ENCODE data around the gene KRT9.
"Not testable (repeated sequence)": the region's sequence is repeated elsewhere in the genome, so short reads cannot be mapped to it uniquely, and the experiment has no call there.

KRT9 gene, protein sequence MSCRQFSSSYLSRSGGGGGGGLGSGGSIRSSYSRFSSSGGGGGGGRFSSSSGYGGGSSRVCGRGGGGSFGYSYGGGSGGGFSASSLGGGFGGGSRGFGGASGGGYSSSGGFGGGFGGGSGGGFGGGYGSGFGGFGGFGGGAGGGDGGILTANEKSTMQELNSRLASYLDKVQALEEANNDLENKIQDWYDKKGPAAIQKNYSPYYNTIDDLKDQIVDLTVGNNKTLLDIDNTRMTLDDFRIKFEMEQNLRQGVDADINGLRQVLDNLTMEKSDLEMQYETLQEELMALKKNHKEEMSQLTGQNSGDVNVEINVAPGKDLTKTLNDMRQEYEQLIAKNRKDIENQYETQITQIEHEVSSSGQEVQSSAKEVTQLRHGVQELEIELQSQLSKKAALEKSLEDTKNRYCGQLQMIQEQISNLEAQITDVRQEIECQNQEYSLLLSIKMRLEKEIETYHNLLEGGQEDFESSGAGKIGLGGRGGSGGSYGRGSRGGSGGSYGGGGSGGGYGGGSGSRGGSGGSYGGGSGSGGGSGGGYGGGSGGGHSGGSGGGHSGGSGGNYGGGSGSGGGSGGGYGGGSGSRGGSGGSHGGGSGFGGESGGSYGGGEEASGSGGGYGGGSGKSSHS

DNA sequence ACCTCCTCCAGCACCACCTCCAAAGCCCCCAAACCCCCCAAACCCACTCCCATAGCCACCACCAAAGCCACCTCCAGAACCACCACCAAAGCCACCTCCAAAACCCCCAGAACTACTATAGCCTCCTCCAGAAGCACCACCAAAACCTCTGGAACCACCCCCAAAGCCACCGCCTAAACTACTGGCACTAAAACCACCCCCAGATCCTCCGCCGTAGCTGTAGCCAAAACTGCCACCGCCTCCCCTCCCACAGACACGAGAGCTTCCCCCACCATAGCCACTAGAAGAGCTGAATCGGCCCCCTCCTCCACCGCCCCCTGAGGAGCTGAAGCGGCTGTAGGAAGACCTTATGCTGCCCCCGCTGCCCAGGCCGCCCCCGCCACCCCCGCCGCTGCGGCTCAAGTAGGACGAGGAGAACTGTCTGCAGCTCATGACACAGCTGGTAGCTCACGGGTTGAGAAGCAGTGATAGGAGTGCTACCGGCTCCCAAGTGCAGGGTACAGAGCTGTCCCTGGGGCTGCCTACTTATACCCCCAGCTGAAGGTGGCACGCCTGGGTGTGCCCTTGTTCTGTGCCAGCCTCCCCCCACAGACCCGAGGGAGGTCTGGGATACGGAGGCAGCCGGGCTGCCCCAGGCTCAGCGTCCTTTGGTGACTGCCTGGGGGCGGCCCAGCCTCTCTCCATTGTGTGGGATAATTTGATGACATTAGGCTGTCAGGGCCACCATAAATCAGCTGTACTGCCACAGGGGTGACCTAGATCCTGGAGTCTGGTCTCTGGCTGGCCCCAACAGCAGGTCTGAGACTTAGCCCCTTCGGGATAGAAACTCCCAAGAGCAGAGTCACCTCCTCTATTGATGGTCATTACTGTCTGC is at the start of gene KRT9:
Gene KRT9 (minus strand): TSS at position 499 of the 874 bp plus-strand sequence. CDS start 67 bp downstream, at position 432.
- DNase-seq (ENCODE audit: low spot score), result no peak

DNA sequence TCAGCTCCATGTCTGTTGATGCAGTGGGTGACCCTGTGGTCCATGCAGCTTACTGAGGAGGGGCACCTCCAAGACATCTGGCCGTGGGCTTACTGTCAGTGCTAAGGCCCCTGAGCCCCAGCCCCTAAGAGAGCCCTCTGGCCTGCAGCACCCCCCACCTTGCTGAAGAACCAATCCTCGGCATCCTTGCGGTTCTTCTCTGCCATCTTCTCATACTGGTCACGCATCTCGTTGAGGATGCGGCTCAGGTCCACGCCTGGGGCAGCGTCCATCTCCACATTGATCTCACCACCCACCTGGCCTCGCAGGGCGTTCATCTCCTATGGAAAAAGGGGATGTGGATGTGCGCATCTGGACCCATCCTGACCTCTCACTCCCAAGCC is 49.6 kb upstream of the KRT9 start:
- not testable (repeated sequence) for DNase-seq (ENCODE audit: low spot score)

DNA sequence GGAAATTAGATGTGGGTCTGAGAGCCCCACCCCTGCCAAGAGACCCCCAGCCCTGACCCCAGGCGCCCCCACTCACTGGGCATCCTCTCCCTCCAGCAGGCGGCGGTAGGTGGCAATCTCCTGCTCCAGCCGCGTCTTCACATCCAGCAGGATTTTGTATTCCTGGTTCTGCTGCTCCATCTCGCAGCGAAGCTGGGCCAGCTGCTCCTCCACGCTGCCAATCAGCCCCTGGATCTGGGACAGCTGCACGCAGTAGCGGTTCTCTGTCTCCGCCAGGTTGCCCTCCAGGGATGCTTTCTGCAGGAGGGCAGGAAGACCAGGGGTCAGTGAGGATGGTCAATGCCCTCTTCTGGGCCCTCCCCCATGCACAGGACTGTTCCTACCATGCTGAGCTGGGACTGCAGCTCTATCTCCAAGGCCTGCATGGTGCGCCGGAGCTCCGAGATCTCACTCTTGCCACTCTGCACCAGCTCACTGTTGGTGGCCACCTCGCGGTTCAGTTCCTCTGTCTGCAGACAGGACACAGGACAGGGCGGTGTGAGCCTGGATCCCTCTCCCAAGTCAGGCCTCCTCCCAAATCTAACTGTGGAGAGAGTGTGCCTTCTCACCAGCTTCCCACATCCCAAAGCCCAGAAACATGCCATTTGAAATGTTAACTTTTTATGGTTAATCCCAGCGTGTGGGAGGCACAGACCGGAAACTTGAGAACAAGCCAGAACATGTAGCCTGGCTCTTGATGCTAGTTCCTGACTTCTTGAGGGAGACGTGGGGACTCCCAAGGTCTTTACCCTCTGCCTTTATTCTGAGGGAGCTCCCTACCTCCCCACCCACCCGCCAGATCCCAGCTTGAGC is 49.0 kb upstream of the KRT9 start:
- no peak for DNase-seq (ENCODE audit: low spot score)

DNA sequence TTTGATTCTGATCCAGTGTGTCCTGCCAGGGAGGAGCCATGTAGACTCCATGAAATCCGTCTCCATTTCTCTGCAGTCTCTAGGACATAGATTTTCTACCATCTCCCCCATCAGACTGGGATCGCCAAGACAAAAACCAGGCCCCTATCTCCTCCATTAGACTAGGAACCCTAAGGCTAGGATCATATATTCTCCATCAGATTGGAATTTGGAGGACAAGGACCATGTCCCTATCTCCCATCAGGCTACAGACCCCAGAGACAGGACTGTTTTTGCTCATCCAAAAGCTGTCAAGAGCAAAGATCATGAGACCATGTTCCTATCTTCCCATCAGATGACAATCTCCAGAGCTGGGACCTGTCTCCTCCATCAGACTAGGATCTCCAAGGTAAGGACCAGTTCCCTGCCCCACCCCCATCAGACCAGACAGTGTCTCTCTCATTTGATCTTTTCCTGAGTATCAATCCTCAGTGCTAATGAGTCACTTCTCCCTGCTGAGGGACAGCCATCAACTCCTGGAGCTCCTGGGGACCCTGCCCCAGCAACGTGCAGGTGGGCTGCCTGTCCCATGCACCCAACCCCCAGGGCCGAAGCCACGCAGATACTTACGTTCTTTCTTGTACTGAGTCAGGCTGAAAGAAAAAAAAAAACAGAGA is 48.2 kb upstream of the KRT9 start:
- DNase-seq (ENCODE audit: low spot score), result not testable (repeated sequence)

DNA sequence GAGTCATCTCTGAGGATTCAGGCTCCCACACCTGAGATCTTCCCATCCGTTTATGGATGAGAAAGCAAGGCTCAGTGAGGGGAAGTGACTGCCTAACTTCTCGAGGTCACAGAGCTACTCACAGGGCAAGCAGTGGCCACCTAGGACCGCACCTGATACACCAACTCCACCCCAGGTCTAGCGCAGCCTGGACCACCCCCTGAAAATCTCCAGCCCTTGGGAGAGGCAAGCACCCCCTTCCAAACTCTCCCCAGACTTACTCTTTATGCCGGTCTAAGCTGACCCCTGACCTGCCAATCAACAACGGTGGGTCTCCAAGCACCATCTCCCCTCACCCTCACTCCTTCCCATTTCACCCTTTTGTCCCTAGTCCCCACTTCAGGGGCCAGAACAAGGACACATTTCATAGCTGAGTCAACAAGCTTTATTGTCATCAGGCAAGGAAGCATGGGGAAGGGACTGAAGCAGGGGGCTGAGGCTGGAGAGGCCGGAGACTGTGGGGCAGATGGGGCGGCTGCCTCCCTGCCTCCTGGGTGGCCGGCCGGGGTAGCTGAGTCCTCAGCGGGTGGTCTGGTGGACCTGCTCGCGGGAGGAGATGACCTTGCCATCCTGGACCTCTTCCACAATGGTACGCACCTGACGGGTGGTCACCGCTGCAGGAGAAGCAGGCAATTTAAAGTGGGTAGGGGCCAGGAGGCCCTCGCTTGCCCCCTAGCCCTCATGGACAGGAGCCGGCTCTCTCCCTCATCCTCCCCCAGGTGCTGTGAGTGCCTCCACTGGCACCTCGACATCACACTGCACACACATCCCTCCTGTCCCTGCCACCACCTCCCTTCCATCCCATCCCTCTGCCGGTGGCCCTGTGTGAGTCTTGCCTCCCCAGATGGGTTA is 47.4 kb upstream of the KRT9 start:
- DNase-seq (ENCODE audit: low spot score), result no peak

DNA sequence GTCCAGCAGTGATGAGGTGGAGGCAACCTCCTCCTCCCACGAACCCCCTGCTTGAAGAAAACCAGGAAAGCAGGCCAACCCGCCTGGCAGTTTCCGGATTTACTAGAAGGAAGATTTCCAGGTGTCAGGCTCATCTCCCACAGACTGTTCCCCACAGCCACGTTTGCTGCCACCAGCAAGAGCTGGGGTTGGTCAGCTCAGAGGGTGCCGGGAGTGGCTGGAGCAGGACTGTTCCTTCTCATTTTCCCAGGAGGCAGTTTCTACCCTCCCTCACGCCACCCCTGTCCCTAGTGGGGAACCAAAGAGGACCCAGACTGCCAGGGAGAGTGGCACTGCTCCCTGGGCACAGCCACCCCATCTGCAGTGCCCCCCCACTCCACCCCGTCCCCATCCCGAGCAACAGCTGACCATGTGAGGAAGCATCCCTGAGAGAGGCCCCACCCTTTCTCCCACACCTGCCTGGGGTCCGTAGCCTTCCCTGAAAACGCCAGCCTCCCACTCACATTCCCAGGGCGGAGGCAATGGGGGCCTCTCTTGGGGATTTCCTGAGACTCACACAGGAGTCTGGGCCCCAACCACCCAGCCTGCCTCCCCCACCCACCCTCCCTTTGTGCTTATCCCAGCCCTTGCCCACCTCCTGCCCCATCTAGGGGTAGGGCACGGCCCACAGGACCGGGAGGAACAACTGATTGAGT is 46.6 kb upstream of the KRT9 start:
- DNase-seq (ENCODE audit: low spot score), result no peak

DNA sequence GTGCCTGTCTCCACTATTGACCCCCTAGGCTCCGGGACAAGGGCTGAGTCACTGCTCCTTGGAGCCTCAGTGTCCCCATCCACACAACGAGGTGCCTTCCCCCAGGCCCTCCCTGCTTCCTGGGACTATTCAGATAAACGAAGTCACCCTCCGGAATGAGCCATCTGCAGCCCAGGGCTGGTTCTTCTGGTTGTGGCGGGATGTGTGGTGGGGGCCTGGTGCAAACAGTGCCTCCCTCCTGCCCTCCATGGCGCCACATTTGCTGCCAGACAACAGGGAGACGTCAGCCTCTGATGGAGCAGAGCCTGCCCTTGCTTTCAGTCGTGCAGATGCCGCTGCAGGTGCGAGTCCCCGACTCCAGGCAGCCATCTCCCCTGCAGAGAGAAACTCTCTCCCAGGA is 45.8 kb upstream of the KRT9 start:
- no peak for DNase-seq (ENCODE audit: low spot score)

DNA sequence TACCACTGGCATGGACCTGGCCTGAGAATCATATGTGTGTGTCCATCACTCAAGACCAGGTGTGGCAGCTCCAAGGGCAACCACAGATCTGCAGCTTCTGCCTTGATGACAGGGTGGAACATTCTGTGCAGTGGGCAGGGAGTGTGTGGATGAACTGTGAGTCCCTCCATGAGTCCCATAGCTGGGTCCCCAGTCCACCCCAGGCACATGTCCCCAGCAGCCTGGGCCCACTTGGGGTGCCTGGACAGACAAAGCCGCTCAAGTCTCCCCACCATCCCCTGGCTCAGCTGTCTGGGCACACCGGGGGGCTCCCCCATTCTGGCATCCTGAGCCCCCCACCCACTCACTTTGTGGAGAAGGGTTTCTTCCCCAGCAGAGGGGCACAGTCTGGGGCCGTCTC is 45.3 kb upstream of the KRT9 start:
- no peak for DNase-seq (ENCODE audit: low spot score)

DNA sequence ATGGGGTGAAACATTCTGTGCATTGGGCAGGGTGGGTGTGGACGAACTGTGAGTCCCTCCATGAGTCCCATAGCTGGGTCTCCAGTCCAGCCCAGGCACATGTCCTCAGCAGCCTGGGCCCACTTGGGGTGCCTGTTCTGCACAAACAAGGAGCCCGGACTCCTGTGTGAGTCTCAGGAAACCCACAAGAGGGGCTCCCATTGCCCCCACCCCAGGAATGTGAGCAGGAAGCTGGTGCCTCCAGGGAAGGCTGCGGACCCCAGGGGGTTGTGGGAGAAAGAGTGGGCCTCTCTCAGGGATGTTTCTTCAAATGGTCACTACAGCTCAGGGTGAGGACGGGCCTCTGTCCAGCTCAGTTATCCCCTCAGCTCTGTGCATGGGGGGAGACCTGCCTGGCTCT is 44.6 kb upstream of the KRT9 start:
- DNase-seq (ENCODE audit: low spot score), result not testable (repeated sequence)

DNA sequence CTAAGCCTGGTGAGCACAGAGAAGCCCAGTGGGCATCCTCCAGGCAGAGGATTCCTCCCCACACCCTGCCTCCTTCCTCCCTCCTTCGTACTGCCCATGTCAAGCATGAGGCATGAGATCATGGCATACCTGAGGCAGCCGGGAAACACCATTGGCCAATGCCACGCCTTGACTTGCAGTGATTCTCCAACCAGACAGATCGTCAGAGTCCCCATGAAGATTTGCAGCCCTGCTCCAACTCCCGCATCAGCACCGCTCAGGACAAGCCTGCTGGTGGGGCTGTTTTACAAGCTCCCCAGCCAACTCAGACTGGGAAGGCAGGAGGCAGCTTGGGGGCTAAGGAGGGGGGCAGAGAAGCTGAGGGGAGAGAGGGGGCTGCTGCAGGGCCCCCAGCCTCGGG is 43.6 kb upstream of the KRT9 start:
- no peak for DNase-seq (ENCODE audit: low spot score)

DNA sequence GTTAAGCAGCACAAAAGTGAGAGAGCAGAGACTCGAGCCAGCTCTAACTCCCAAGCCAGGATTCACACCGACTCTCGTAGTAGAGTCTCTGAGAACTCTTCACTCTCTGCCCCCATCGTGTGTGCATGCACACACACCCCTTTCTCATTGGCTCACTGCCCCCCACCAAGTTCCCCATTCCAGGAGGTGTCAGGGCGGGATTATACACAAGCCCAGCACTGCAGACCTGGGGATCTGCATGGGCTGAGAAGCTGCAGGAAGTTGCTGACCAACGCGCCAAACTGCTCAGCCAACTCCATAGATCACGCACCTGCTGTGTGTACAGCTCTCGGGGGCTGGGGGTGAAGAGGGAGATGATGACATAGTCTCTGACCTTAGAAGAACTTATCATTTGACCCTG is 42.9 kb upstream of the KRT9 start:
- DNase-seq (ENCODE audit: low spot score), result not testable (repeated sequence)

DNA sequence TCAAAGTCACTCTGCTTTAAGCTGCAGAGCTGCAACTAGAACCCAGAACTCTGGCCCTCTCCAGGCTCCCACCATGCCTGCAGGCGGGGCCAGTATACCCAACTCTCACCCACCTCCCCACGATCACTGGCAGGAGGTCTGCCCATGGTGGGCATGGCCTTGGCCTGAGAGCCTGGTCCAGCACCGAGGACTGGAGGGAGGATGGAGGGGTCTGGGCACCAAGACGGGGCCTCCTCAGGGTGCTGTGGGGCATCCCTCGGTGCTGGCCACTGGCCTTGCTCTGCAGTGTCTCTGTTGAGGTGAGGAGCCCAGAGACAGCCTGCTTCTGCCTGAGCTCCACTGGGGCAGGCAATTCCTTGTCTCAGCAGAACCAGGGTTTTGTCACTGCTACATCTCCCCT is 42.2 kb upstream of the KRT9 start:
- DNase-seq (ENCODE audit: low spot score), result no peak

DNA sequence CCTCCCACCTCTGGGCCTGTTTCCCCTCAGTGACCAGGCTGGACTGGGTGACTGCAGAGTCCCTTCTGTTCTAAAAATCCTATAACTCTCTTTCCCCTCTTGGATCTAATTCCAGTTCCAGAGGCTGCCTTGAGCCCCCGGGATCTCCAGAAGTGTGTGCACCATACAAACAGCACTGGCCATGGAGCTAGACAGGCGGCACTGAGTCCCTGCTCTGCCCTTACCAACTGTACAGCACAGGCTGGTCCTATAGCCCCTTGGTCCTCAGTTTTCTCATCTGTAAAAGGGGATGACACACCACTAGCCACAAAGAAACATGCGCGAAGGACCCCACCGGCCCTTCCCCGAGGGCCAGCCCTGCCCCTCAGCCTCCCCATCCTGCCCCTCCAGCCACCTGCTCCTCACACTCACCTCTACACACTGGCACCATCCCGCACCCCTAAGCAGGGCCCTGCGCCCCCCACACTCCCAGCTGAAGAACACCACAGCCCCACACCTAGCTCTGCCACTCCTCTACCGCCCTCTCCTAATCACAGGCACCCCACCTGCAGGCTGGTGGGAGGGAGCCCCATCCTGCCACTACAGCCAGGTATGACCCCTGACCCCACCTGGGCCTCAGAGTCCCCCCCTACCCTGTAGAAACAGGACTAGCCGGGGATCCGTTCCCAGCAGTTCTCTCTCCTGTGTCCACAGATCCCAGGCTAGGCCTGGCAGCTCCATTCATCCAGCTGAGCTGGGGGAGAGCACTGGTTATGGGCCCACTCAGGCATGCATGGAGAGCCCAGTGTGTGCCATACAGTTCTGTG is 41.6 kb upstream of the KRT9 start:
- DNase-seq (ENCODE audit: low spot score), result no peak

DNA sequence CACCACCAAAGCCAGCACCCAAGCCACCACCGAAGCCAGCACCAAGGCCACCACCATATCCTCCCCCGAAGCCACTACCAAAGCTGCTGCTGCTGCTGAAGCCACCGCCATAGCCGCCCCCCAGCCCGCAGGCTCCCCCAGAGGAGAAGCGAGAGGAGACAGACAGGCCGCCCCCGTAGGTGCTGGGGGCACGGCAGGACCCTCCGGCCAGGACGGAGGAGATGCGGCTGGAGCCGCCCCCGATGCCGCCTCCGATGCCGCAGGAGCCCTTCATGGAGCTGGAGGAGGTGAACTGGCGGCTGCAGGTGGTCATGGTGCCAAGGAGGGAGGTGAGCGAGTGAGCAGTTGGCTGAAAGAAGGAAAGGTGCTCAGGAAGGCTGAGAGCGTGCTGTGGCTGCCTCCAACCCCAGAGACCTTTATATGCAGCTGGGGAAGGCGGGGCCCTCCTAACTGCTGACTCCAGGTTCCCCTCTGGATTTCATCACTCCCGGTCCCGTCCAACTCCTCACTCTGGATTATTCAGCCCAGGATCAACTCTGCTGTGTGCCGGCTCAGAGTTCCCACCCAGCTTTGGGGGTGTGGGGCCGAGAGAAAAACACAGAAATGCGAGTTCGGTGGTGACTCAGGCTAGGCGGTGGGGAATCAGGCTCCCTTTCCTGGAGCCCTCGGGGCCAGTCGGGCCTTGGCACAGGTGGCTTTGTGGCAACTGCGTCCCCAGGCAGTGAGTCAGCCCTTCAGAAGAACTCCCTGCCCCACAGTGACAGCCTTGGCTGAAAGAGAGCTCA is 40.7 kb upstream of the KRT9 start, which contains the start of gene KRT16:
Gene KRT16 (minus strand): TSS at position 392 of the 785 bp plus-strand sequence. CDS start 79 bp downstream, at position 313.
- DNase-seq (ENCODE audit: low spot score), result not testable (repeated sequence)

DNA sequence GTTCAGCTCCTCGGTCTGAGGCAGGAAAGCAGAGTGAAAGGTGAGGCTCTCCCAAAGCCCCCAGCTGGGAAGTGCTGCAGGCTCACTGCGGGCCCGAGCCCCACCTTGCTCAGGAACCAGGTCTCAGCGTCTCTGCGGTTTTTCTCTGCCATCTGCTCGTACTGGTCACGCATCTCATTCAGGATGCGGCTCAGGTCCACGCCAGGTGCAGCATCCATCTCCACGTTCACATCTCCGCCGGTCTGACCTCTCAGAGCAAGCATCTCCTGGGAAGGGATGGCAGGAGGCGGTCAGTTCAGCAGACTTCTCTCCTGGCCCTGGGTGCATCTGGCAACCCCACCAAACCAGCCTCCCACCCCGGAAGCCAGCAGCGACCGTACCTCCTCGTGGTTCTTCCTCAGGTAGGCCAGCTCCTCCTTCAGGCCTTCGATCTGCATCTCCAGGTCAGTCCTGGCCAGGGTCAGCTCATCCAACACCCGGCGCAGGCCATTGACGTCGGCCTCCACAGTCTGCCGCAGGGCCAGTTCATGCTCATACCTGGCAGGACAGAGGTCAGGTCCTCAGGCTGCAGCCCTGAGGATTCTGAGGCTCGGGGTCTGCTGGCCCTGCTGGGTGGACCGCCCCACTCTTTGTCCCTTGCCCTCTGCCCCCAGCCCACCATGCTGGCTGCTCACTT is 39.2 kb upstream of the KRT9 start:
- DNase-seq (ENCODE audit: low spot score), result no peak

DNA sequence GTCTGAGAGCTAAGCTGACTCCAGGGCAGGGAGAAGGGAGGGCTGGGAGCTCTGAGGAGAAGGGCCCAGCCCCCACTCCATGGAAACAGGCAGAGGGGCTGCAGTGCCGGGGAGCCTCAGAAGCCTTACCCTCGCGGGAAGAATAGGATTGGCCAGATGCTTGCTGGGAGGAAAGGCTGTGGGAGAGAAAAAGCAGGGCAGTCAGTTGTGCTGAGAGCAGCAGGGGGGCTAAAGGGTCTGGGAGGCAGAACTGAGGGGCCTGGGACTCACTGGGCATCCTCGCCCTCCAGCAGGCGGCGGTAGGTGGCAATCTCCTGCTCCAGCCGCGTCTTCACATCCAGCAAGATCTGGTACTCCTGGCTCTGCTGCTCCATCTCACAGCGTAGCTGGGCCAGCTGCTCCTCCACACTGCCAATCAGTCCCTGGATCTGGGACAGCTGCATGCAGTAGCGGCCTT is 38.2 kb upstream of the KRT9 start:
- not testable (repeated sequence) for DNase-seq (ENCODE audit: low spot score)

DNA sequence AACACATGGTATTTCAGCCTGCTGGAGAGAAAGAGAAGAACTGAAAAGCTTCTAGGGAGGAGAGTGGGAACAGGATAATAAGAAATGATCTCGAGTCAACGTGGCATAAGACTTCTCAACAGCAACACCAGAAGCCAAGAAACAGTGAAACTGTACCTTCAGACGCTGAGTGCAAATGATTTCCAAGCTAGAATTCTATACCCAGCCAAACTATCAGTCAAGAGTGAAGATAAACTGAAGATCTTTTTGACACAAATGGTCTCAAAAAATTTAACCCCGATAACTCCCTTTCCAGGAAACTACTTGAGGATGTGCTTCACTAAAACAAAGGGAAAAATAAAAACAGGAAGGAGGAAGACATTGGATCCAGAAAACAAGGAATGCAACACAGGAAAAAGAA is 35.1 kb upstream of the KRT9 start:
- not testable (repeated sequence) for DNase-seq (ENCODE audit: low spot score)
